A549 (cell line): ENCODE measurements around the gene ZBTB20. TPM values are rescaled to one million over a fixed set of nuclear protein-coding genes. Genes with fewer than 3 reads are reported as not detected.
A peak's percentile ranks its signal among the peaks of the same experiment; 100 is the strongest.

Source experiments
- ATAC-seq, 2 experiments: fragments of 200-7000 bp in 1 of 2; fragments of >200 bp in 1 of 2; cut with Nextera tagmentation in 1 of 2; cut with Tn5 transposase in 1 of 2; 3 replicates each; pipeline versions ENCODE4 v1.8.0 to v1.9.1; 2018 to 2020; ENCODE audit warnings: mild to moderate bottlenecking in 1 of 2, moderate library complexity in 1 of 2
- CTCF ChIA-PET: fragments of 300-600 bp; sonication (Branson Sonifier 250); formaldehyde crosslinking; extraction: SDS; loops from one replicate; lab custom pipeline; 2021; ENCODE audit warnings: antibody characterized with exemption, inconsistent platforms; lab: Yijun Ruan, JAX
- POLR2A ChIA-PET: fragments of 350-600 bp; formaldehyde crosslinking; extraction: SDS; loops from one replicate; lab custom pipeline; 2021; ENCODE audit warnings: antibody characterized with exemption, inconsistent platforms; lab: Yijun Ruan, JAX
- DNase-seq, 2 experiments: peaks; one replicate each; pipeline versions ENCODE4 v3.0.0 to v3.0.0-alpha.2; 2011 to 2016; ENCODE audit warnings: low read depth in 1 of 2, low spot score in 1 of 2
- FAIRE-seq: peaks from 2 replicates; lab custom pipeline; 2011; peaks lifted over from hg19 to GRCh38; lab: Jason Lieb, UNC
- H3K27ac ChIP-seq, 2 experiments: fragments of >200 bp; sonication (Bioruptor Twin); formaldehyde crosslinking; 3 replicates each; pipeline ENCODE4 v1.5.1; 2016 to 2017
- H3K4me1 ChIP-seq: fragments of >200 bp; sonication (Bioruptor Twin); formaldehyde crosslinking; 3 replicates; pipeline ENCODE4 v1.6.1; 2016
- H3K4me2 ChIP-seq: fragments of >200 bp; sonication (Bioruptor Twin); formaldehyde crosslinking; 3 replicates; pipeline ENCODE4 v1.6.1; 2016
- H3K4me3 ChIP-seq: fragments of >200 bp; sonication (Bioruptor Twin); formaldehyde crosslinking; 3 replicates; pipeline ENCODE4 v1.5.1; 2016
- H3K9me3 ChIP-seq: fragments of >200 bp; sonication (Bioruptor Twin); formaldehyde crosslinking; 3 replicates; pipeline ENCODE4 v1.6.1; 2016
- EHMT2 ChIP-seq: fragments of 200-600 bp; sonication (generic); IDR thresholded peaks from 2 replicates; pipeline ENCODE4 v1.6.1; 2016; ENCODE audit warnings: antibody characterized with exemption, low read depth, mild to moderate bottlenecking, moderate library complexity
- ESRRA ChIP-seq: fragments of 150-350 bp; IDR thresholded peaks from 2 replicates; pipeline ENCODE4 v1.6.1; 2014; ENCODE audit warnings: mild to moderate bottlenecking, low read length, borderline replicate concordance
- FOSB ChIP-seq: fragments of 250-450 bp; sonication (Bioruptor Pico); IDR thresholded peaks from 2 replicates; pipeline ENCODE4 v1.5.0; 2020; ENCODE audit warnings: mild to moderate bottlenecking, moderate library complexity
- HEYL ChIP-seq: fragments of 250-450 bp; sonication (Bioruptor Pico); IDR thresholded peaks from 2 replicates; pipeline ENCODE4 v1.8.0; 2021; ENCODE audit warnings: mild to moderate bottlenecking, moderate library complexity
- HOXB13 ChIP-seq: fragments of 250-450 bp; sonication (Bioruptor Pico); IDR thresholded peaks from 2 replicates; pipeline ENCODE4 v1.5.0; 2020; ENCODE audit warnings: low read depth, mild to moderate bottlenecking, moderate library complexity
- KDM1A ChIP-seq: fragments of 200-600 bp; sonication (generic); IDR thresholded peaks from 2 replicates; pipeline ENCODE4 v1.6.1; 2016; ENCODE audit warnings: low read depth, mild to moderate bottlenecking
- MAFK ChIP-seq: fragments of 450-650 bp; IDR thresholded peaks from 2 replicates; pipeline ENCODE4 v1.6.1; 2014; ENCODE audit not compliant: partially characterized antibody
- MAZ ChIP-seq: fragments of 150-350 bp; IDR thresholded peaks from 2 replicates; pipeline ENCODE4 v1.6.1; 2014; ENCODE audit warnings: antibody characterized with exemption, low read depth, low read length, borderline replicate concordance
- MYC ChIP-seq: IDR thresholded peaks from 2 replicates; pipeline ENCODE4 v1.6.1; 2012; ENCODE audit warnings: mild to moderate bottlenecking, inconsistent platforms, low read length, improper control_type of control experiment, borderline replicate concordance
- NR3C1 ChIP-seq: fragments of >200 bp; sonication (Bioruptor Twin); formaldehyde crosslinking; IDR thresholded peaks from 3 replicates; pipeline ENCODE4 v1.6.1; 2017
- RAD21 ChIP-seq, 2 experiments: fragments of >200 bp in 1 of 2; sonication (Bioruptor Twin) in 1 of 2; formaldehyde crosslinking in 1 of 2; IDR thresholded peaks in 1 of 2; conservative IDR thresholded peaks in 1 of 2; 2 replicates in 1 of 2; 3 replicates in 1 of 2; pipeline ENCODE4 v1.6.1; 2012 to 2018; ENCODE audit warnings: inconsistent platforms in 1 of 2
- RARB ChIP-seq: fragments of 250-450 bp; sonication (Bioruptor Pico); IDR thresholded peaks from 2 replicates; pipeline ENCODE4 v1.8.0; 2021; ENCODE audit warnings: mild to moderate bottlenecking, moderate library complexity
- RCOR1 ChIP-seq: fragments of 150-350 bp; IDR thresholded peaks from 2 replicates; pipeline ENCODE4 v1.6.1; 2014; ENCODE audit warnings: antibody characterized with exemption, low read length, low read depth
- TFCP2L1 ChIP-seq: fragments of 250-450 bp; sonication (Bioruptor Pico); IDR thresholded peaks from 2 replicates; pipeline ENCODE4 v1.5.0; 2021; ENCODE audit warnings: mild to moderate bottlenecking
- TP53 ChIP-seq: fragments of 250-450 bp; sonication (Bioruptor Pico); IDR thresholded peaks from 2 replicates; pipeline ENCODE4 v1.5.0; 2021; ENCODE audit warnings: mild to moderate bottlenecking, moderate library complexity
- ZNF302 ChIP-seq: fragments of 250-450 bp; sonication (Bioruptor Pico); IDR thresholded peaks from 2 replicates; pipeline ENCODE4 v1.9.0; 2021; ENCODE audit warnings: inconsistent platforms, mild to moderate bottlenecking, moderate library complexity
- ZSCAN20 ChIP-seq: fragments of 250-450 bp; sonication (Bioruptor Pico); IDR thresholded peaks from 2 replicates; pipeline ENCODE4 v1.8.0; 2022; ENCODE audit warnings: mild to moderate bottlenecking, moderate library complexity
- WGBS: methylation state at CpG from one replicate; pipeline ENCODE4 v1.1.6; 2017; ENCODE audit errors: missing lambda C conversion rate; 5-methylcytosine and 5-hydroxymethylcytosine counted together
- polyA plus RNA-seq, 4 experiments: library from polyadenylated mRNA; depleted of rRNA in 3 of 4; stranded (reverse); fragments of >200 nt; fragmentation: RNase III in 1 of 4; extraction: RNeasy Plus Mini Kit Qiagen cat#74134 plus additional on column Dnase treatment in 1 of 4; gene quantifications; 2 replicates in 3 of 4; 3 replicates in 1 of 4; pipeline ENCODE4 v1.2.3, GENCODE V29; 2011 to 2017
- TF ChIP-seq, protein P1 (sequence below): fragments of 150-350 bp; IDR thresholded peaks from 2 replicates; pipeline ENCODE4 v1.6.1; 2014; ENCODE audit warnings: low read depth, mild to moderate bottlenecking, low read length
- TF ChIP-seq, protein P2 (sequence below): fragments of >200 bp; sonication (Bioruptor Twin); formaldehyde crosslinking; IDR thresholded peaks from 3 replicates; pipeline ENCODE4 v1.6.1; 2016
- TF ChIP-seq, protein P3 (sequence below): fragments of 250-450 bp; sonication (Bioruptor Pico); IDR thresholded peaks from 2 replicates; pipeline ENCODE4 v1.5.0; 2021; ENCODE audit warnings: mild to moderate bottlenecking, moderate library complexity, borderline replicate concordance
- TF ChIP-seq, protein P4 (sequence below): IDR thresholded peaks from 2 replicates; pipeline ENCODE4 v1.6.1; 2012
- TF ChIP-seq, protein P5 (sequence below): fragments of >200 bp; sonication (Bioruptor Twin); formaldehyde crosslinking; IDR thresholded peaks from 3 replicates; pipeline ENCODE4 v1.5.1; 2016
- TF ChIP-seq, protein P6 (sequence below): IDR thresholded peaks from 2 replicates; pipeline ENCODE4 v1.6.1; 2012; ENCODE audit warnings: low read depth, borderline replicate concordance
- TF ChIP-seq, protein P7 (sequence below): fragments of 450-650 bp; IDR thresholded peaks from 2 replicates; pipeline ENCODE4 v1.6.1; 2014; ENCODE audit warnings: antibody characterized with exemption

The ZBTB20 gene
- polyA plus RNA-seq, 2 of the 4 experiments (the other 2 are of a cell fraction), result 0.85 to 5.0 TPM

DNA sequence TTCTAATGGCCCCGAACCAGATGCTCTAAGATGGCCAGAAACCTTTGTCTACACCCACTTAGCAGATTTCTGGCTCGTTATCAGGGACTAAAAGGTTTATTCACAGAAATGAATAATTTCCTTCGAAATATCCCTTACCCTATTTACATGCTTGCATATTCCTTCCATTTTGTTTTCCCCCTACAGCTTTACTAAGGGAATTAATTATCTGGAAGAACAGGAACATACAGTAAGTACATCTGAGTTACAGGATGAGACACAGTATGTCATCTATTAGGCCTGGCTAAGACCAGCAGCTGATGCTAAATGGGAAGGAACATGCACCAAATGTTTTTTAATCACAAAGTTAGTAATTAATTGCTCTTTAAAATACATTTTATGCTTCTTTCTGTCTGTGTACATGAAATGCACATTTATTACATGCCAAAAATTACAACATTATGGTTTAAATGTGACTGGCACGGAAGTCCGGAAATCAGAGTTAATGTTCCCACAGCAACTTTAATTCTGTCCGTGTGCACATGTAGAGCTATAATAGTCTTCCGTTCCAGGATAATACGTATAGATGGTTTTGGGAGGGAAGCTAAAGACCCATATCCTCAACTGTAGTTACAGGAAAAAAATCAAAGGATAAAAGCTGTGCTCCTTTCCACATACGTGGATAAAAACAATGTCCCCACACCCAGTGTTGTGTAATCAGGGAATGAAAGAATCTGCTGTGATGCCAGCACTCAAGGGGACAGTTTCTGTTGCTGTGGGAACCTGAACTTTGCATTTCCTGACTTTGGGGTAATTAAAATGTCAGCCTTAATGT lies 771.3 kb downstream of the ZBTB20 start:
- no peak overlapping the region for H3K4me3 ChIP-seq
- ATAC-seq (no peak), FAIRE-seq (no peak), DNase-seq (no peak)
- TF ChIP-seq MYC (no peak), RCOR1 (no peak), HOXB13 (CRISPR knock-in tag) (no peak), ESRRA (no peak), RARB (no peak), NR3C1 (no peak), EHMT2 (no peak), MAZ (no peak), KDM1A (no peak), ZSCAN20 (CRISPR knock-in tag) (no peak), TP53 (no peak), RAD21 (conservative IDR thresholded peaks at IDR 0.05 in 1 of 2, IDR thresholded peaks at IDR 0.05 in 1 of 2) (no peak), TFCP2L1 (CRISPR knock-in tag) (no peak)
- TF ChIP-seq, protein P1, sequence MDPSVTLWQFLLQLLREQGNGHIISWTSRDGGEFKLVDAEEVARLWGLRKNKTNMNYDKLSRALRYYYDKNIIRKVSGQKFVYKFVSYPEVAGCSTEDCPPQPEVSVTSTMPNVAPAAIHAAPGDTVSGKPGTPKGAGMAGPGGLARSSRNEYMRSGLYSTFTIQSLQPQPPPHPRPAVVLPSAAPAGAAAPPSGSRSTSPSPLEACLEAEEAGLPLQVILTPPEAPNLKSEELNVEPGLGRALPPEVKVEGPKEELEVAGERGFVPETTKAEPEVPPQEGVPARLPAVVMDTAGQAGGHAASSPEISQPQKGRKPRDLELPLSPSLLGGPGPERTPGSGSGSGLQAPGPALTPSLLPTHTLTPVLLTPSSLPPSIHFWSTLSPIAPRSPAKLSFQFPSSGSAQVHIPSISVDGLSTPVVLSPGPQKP, result no peak
- TF ChIP-seq, protein P2, sequence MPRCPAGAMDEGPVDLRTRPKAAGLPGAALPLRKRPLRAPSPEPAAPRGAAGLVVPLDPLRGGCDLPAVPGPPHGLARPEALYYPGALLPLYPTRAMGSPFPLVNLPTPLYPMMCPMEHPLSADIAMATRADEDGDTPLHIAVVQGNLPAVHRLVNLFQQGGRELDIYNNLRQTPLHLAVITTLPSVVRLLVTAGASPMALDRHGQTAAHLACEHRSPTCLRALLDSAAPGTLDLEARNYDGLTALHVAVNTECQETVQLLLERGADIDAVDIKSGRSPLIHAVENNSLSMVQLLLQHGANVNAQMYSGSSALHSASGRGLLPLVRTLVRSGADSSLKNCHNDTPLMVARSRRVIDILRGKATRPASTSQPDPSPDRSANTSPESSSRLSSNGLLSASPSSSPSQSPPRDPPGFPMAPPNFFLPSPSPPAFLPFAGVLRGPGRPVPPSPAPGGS, result no peak
- TF ChIP-seq, protein P3, sequence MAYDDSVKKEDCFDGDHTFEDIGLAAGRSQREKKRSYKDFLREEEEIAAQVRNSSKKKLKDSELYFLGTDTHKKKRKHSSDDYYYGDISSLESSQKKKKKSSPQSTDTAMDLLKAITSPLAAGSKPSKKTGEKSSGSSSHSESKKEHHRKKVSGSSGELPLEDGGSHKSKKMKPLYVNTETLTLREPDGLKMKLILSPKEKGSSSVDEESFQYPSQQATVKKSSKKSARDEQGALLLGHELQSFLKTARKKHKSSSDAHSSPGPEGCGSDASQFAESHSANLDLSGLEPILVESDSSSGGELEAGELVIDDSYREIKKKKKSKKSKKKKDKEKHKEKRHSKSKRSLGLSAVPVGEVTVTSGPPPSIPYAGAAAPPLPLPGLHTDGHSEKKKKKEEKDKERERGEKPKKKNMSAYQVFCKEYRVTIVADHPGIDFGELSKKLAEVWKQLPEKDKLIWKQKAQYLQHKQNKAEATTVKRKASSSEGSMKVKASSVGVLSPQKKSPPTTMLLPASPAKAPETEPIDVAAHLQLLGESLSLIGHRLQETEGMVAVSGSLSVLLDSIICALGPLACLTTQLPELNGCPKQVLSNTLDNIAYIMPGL (CRISPR knock-in tag), result no peak
- TF ChIP-seq, protein P4, sequence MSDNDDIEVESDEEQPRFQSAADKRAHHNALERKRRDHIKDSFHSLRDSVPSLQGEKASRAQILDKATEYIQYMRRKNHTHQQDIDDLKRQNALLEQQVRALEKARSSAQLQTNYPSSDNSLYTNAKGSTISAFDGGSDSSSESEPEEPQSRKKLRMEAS, result no peak
- 91% methylated on average over 9 of the region's 9 CpGs for WGBS
- H3K9me3 ChIP-seq, result no peaks in the 10 kb centered on the region
- ChIA-PET POLR2A (no interaction called here), CTCF (interaction anchor here (0.8 to 1.6 kb wide), 4 partner anchors 9 to 43 kb away, joined by 3 to 9 read pairs (median 4); no protein-coding TSS in a partner anchor)
- H3K4me2 ChIP-seq, result no peak overlapping the region
- H3K4me1 ChIP-seq, result no peaks in the 10 kb centered on the region
- no peak overlapping the region for H3K27ac ChIP-seq

DNA sequence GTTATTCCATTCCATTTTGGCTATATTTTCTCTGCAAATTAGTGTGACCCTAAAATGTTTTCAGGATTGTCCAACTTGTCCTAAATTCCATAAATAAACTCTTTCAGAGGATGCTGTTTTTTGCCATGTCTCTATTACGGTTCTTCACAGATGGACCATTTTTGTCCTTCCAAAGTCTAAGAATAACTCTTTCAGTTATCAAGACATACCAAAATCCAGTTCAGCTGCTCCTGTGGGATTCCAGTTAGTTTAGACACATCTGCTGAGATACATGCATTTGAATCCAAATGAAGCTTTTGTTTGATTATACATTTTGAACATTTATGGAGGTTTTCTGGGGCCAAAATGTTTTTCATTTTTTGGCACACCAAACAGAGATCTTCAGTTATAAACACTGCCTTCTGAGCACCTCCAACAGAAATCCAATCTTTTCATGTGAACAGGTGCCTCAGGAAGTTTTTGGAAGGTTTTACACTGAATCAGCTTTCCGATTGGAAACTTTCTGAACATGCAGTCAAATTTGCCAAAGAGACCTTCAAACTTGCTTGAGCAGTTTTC lies 772.6 kb downstream of the ZBTB20 start:
- CTCF ChIA-PET, result interaction anchor here (0.7 to 1.2 kb wide), 2 partner anchors 10 to 1594 kb away, joined by 3 to 4 read pairs; no protein-coding TSS in a partner anchor
- Histone ChIP-seq H3K4me2 (no peak overlapping the region), H3K9me3 (no peaks in the 10 kb centered on the region), H3K4me1 (no peaks in the 10 kb centered on the region), H3K4me3 (no peak overlapping the region)
- POLR2A ChIA-PET, result no interaction called here
- WGBS, result 83% methylated on average over 2 of the region's 2 CpGs
- FAIRE-seq, result peak; percentile 61
- TF ChIP-seq, protein P4, result no peak
- TF ChIP-seq, protein P5, sequence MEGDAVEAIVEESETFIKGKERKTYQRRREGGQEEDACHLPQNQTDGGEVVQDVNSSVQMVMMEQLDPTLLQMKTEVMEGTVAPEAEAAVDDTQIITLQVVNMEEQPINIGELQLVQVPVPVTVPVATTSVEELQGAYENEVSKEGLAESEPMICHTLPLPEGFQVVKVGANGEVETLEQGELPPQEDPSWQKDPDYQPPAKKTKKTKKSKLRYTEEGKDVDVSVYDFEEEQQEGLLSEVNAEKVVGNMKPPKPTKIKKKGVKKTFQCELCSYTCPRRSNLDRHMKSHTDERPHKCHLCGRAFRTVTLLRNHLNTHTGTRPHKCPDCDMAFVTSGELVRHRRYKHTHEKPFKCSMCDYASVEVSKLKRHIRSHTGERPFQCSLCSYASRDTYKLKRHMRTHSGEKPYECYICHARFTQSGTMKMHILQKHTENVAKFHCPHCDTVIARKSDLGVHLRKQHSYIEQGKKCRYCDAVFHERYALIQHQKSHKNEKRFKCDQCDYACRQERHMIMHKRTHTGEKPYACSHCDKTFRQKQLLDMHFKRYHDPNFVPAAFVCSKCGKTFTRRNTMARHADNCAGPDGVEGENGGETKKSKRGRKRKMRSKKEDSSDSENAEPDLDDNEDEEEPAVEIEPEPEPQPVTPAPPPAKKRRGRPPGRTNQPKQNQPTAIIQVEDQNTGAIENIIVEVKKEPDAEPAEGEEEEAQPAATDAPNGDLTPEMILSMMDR, result no peak
- no peak for TF ChIP-seq HOXB13 (CRISPR knock-in tag)
- no peak for TF ChIP-seq ZNF302 (CRISPR knock-in tag)
- TF ChIP-seq NR3C1, result no peak
- TF ChIP-seq, protein P2, result no peak
- TF ChIP-seq FOSB (CRISPR knock-in tag), result no peak
- TF ChIP-seq RCOR1, result no peak
- no peak for TF ChIP-seq HEYL
- no peak for TF ChIP-seq MAFK
- TF ChIP-seq, protein P6, sequence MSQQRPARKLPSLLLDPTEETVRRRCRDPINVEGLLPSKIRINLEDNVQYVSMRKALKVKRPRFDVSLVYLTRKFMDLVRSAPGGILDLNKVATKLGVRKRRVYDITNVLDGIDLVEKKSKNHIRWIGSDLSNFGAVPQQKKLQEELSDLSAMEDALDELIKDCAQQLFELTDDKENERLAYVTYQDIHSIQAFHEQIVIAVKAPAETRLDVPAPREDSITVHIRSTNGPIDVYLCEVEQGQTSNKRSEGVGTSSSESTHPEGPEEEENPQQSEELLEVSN, result no peak
- TF ChIP-seq, protein P7, sequence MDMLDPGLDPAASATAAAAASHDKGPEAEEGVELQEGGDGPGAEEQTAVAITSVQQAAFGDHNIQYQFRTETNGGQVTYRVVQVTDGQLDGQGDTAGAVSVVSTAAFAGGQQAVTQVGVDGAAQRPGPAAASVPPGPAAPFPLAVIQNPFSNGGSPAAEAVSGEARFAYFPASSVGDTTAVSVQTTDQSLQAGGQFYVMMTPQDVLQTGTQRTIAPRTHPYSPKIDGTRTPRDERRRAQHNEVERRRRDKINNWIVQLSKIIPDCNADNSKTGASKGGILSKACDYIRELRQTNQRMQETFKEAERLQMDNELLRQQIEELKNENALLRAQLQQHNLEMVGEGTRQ, result no peak
- no peak for TF ChIP-seq MYC
- TF ChIP-seq, all 56 proteins: peak for 0
- no peak overlapping the region for H3K27ac ChIP-seq
- DNase-seq (no peak), ATAC-seq (no peak)
